Fibroblast of the aortic adventitia (primary cell): Measurements from ENCODE around the gene C11orf58. TPM values are rescaled to one million over a fixed set of nuclear protein-coding genes. Genes with fewer than 3 reads are reported as not detected.

ENCODE experiments used
- DNase-seq: peaks from one replicate; pipeline ENCODE4 v3.0.0-alpha.2; 2010; ENCODE audit warnings: low read depth
- H3K4me3 ChIP-seq: 2 replicates; pipeline ENCODE4 v1.5.1; 2011; ENCODE audit warnings: low read depth, mild to moderate bottlenecking, control low read depth, low read length, moderate library complexity
- CTCF ChIP-seq: IDR thresholded peaks from 2 replicates; pipeline ENCODE4 v1.5.1; 2011; ENCODE audit warnings: mild to moderate bottlenecking, low read length, control low read depth, inconsistent platforms; ENCODE audit not compliant: insufficient read depth
- total RNA-seq: library from RNA; depleted of rRNA; stranded (reverse); fragments of >200 nt; gene quantifications from 2 replicates; pipeline ENCODE4 v1.2.3, GENCODE V29; 2012; ENCODE audit warnings: low replicate concordance

Gene C11orf58
- total RNA-seq, 1 donor, result 166 TPM

DNA sequence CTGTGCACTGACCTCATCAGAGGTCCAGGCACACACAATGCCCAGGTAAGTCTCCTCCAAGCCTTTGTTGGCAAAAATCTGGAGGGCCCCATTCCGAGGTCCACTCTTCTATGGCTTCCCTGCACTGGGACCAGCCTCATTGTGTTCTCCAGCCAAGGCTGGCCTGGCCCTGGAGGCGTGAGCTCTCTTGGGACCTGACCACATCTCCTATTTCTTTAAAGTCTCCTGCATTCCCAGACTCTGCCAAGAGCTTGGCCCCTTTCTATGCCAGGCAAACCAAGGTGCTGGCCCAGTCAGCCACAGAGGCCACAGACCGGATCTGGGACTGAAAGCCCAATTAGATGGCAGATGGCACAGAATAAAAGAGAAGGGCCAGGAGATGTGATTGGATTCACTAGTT lies 55.1 kb downstream of the C11orf58 start:
- DNase-seq, result no peak
- no peak for TF ChIP-seq CTCF
- no peak overlapping the region for H3K4me3 ChIP-seq

- no peak overlapping the region for H3K4me3 ChIP-seq
- no peak for TF ChIP-seq CTCF
- no peak for DNase-seq
These were observed 55.8 kb downstream of the C11orf58 start for GRCh38 chr11:16794047-16794818.

DNA sequence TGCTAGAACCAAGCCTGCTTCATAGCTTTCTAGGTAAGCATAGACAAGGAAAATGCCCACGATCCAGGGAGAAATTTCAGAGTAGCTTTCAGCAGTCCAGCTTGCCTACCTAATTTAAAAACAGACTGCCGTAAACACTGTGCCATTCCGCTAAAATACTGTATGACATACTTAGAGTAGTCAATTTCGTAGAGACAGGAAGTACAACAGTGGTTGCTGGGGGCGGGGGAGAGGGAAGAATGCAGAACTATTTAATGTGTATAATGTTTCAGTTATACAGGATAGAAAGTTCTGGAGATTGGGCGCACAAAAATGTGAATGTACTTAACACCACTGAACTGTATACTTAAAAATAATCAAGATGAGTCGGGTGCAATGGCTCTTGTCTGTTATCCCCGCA lies 56.7 kb downstream of the C11orf58 start:
- no peak overlapping the region for H3K4me3 ChIP-seq

GRCh38 chr11:16796311-16796710 lies 57.9 kb downstream of the C11orf58 start:
- no peak for DNase-seq
- TF ChIP-seq CTCF, result no peak
- no peak overlapping the region for H3K4me3 ChIP-seq

More for the DNA sequence above, 56.7 kb downstream of the C11orf58 start:
- TF ChIP-seq CTCF, result no peak
- DNase-seq, result no peak

- no peak overlapping the region for H3K4me3 ChIP-seq
- DNase-seq, result no peak
- TF ChIP-seq CTCF, result no peak
These were observed 59.3 kb downstream of the C11orf58 start for GRCh38 chr11:16797776-16798175.

- no peak for DNase-seq
- no peak overlapping the region for H3K4me3 ChIP-seq
- no peak for TF ChIP-seq CTCF
These were observed 60.8 kb downstream of the C11orf58 start for GRCh38 chr11:16799221-16799620.

DNA sequence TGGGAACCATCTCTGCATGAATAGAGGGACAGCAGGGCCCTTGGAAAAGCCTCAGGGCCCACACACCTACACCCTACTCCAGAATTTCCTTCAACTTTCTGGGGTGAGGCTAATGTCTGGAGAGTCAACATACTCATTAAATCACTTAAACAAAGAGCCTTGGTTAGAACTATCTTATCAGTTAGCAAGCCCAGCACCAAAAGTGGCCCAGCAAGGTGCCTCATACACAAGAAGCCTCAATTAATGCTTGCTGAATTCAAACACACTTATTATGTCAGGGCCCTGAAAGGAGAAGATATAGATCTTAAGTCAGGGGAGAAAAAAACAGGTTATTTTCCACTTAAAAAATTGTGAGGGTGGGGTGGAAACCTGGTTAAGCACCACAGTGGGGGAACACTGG lies 61.4 kb downstream of the C11orf58 start:
- no peak overlapping the region for H3K4me3 ChIP-seq
- no peak for DNase-seq
- no peak for TF ChIP-seq CTCF
